ENCODE results near the gene SMPD2. TPM values are rescaled to one million over a fixed set of nuclear protein-coding genes. Genes with fewer than 3 reads are reported as not detected.

Gene SMPD2
- total RNA-seq, 1 experiment from 2014 or later: 12.3 TPM

DNA sequence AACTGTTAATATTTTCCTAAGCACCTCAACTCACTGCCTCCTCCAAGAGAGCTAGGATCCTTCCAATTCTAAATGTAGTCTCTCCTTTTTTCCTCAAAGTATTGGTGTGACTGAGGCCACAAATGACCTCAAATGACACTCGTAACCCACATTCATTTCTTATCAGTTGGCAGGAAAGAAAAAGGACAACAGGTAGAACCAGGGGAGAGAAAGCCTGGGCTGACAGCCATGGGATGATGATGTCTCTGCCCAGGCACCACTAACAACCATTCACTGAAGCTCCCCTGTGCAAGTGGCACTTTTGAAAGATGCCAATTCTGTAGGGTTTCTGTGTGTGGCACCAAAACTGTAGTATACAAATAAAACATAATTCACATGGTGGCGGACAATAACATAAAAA lies 35.1 kb downstream of the SMPD2 start:
- TF ChIP-seq, protein P1, sequence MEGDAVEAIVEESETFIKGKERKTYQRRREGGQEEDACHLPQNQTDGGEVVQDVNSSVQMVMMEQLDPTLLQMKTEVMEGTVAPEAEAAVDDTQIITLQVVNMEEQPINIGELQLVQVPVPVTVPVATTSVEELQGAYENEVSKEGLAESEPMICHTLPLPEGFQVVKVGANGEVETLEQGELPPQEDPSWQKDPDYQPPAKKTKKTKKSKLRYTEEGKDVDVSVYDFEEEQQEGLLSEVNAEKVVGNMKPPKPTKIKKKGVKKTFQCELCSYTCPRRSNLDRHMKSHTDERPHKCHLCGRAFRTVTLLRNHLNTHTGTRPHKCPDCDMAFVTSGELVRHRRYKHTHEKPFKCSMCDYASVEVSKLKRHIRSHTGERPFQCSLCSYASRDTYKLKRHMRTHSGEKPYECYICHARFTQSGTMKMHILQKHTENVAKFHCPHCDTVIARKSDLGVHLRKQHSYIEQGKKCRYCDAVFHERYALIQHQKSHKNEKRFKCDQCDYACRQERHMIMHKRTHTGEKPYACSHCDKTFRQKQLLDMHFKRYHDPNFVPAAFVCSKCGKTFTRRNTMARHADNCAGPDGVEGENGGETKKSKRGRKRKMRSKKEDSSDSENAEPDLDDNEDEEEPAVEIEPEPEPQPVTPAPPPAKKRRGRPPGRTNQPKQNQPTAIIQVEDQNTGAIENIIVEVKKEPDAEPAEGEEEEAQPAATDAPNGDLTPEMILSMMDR (IDR thresholded peaks at IDR 0.05; ENCODE audit: insufficient read depth in 1 of 2, low read depth in 1 of 2, low read length in 1 of 2, severe bottlenecking in 1 of 2, unreplicated experiment in 1 of 2): no peak
- Mint-ChIP-seq H3K9me3 (ENCODE audit: unreplicated experiment) (no peaks in the 10 kb centered on the region), H3K4me1 (ENCODE audit: low read depth, unreplicated experiment) (peaks cover 31% of the 10 kb centered on the region), H3K36me3 (ENCODE audit: insufficient read depth, unreplicated experiment) (peaks cover 52% of the 10 kb centered on the region), H3K27me3 (ENCODE audit: insufficient read depth, unreplicated experiment) (no peaks in the 10 kb centered on the region), H3K27ac (ENCODE audit: unreplicated experiment) (peak overlapping the region; percentile 41), H3K4me3 (ENCODE audit: unreplicated experiment) (no peak overlapping the region)
- BruUV-seq (replicated peaks): no TSS peak
- intact Hi-C loops (cut with micrococcal nuclease; ENCODE audit: unreplicated experiment): no loop called here
- Histone ChIP-seq H3K9me3 (no peaks in the 10 kb centered on the region), H3K4me1 (peaks cover 9% of the 10 kb centered on the region; the same call in 1 of the 2 replicates), H3K4me3 (ENCODE audit: low read depth, low read length) (no peak overlapping the region), H3K36me3 (ENCODE audit: control insufficient read depth, insufficient read depth, low read length) (no peaks in the 10 kb centered on the region), H3K27me3 (replicated peaks; ENCODE audit: control insufficient read depth, insufficient read depth, low read length) (no peaks in the 10 kb centered on the region)
- POLR2A ChIA-PET: no interaction called here
- CTCF ChIA-PET: no interaction called here
- DNase-seq: no peak

DNA sequence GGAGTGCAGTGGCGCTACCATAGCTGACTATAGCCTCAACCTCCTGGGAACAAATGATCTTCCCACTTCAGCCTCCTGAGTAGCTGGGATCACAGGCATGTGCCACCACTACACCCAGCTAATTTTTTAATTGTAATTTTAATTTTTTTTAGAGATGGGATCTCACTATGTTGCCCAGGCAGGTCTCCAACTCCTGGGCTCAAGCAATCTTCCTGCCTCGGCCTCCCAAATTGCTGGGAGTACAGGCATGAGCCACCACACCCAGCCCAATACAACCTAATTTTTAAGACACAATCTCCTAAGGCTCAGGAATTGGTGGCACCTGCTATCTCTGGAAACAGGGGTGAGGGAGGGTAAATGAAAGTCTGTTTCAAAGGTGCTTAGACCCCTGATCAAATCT lies 36.7 kb downstream of the SMPD2 start:
- Mint-ChIP-seq H3K27ac (ENCODE audit: unreplicated experiment) (peak overlapping the region; percentile 81), H3K9me3 (ENCODE audit: unreplicated experiment) (no peaks in the 10 kb centered on the region), H3K4me3 (ENCODE audit: unreplicated experiment) (no peak overlapping the region), H3K4me1 (ENCODE audit: low read depth, unreplicated experiment) (peaks cover 39% of the 10 kb centered on the region), H3K27me3 (ENCODE audit: insufficient read depth, unreplicated experiment) (no peaks in the 10 kb centered on the region), H3K36me3 (ENCODE audit: insufficient read depth, unreplicated experiment) (peaks cover 53% of the 10 kb centered on the region)
- no TSS peak for BruUV-seq (replicated peaks)
- Histone ChIP-seq H3K9me3 (no peaks in the 10 kb centered on the region), H3K36me3 (ENCODE audit: control insufficient read depth, insufficient read depth, low read length) (no peaks in the 10 kb centered on the region), H3K27me3 (replicated peaks; ENCODE audit: control insufficient read depth, insufficient read depth, low read length) (no peaks in the 10 kb centered on the region), H3K4me3 (ENCODE audit: low read depth, low read length) (no peak overlapping the region), H3K4me1 (peaks cover 18% of the 10 kb centered on the region)
- TF ChIP-seq, protein P1 (IDR thresholded peaks at IDR 0.05; ENCODE audit: insufficient read depth in 1 of 2, low read depth in 1 of 2, low read length in 1 of 2, severe bottlenecking in 1 of 2, unreplicated experiment in 1 of 2): no peak
- no peak for DNase-seq
- intact Hi-C loops (cut with micrococcal nuclease; ENCODE audit: unreplicated experiment): no loop called here
- POLR2A ChIA-PET: no interaction called here
- CTCF ChIA-PET: no interaction called here

DNA sequence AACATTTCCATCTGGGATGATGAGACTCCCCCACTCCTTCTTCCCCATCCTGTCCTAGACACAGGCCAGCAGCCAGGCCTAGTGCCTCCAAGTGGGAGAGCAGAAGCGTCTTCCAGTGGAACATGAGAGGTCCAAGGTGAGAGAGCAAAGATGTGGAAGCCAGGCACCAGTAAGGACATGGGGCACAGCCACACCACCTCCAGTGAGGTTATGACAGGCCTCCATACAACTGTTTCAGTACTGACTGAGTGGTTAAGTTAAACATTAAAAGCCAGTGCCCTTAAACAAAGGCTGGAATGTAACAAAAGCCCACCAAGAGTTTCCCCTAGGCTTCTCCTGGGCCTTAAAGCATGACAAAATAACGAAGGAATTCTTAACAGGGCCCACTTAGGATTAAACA lies 37.2 kb downstream of the SMPD2 start:
- Mint-ChIP-seq H3K9me3 (ENCODE audit: unreplicated experiment) (no peaks in the 10 kb centered on the region), H3K27me3 (ENCODE audit: insufficient read depth, unreplicated experiment) (no peaks in the 10 kb centered on the region), H3K4me3 (ENCODE audit: unreplicated experiment) (peak overlapping the region; percentile 42), H3K27ac (ENCODE audit: unreplicated experiment) (peak overlapping the region; percentile 81), H3K4me1 (ENCODE audit: low read depth, unreplicated experiment) (peaks cover 39% of the 10 kb centered on the region), H3K36me3 (ENCODE audit: insufficient read depth, unreplicated experiment) (peaks cover 53% of the 10 kb centered on the region)
- intact Hi-C loops (cut with micrococcal nuclease; ENCODE audit: unreplicated experiment): no loop called here
- CTCF ChIA-PET: no interaction called here
- Histone ChIP-seq H3K4me1 (peaks cover 18% of the 10 kb centered on the region), H3K36me3 (ENCODE audit: control insufficient read depth, insufficient read depth, low read length) (no peaks in the 10 kb centered on the region), H3K27me3 (replicated peaks; ENCODE audit: control insufficient read depth, insufficient read depth, low read length) (no peaks in the 10 kb centered on the region), H3K9me3 (no peaks in the 10 kb centered on the region), H3K4me3 (ENCODE audit: low read depth, low read length) (no peak overlapping the region)
- no peak for DNase-seq
- POLR2A ChIA-PET: no interaction called here
- TF ChIP-seq, protein P1 (IDR thresholded peaks at IDR 0.05; ENCODE audit: insufficient read depth in 1 of 2, low read depth in 1 of 2, low read length in 1 of 2, severe bottlenecking in 1 of 2, unreplicated experiment in 1 of 2): no peak
- no TSS peak for BruUV-seq (replicated peaks)

Measured in Caco-2 (cell line).